ENCODE measurements around the gene TRABD2A.

The TRABD2A gene

GRCh38 chr2:84827978-84828575, 52.8 kb downstream of the TRABD2A start:
- in situ Hi-C loops (cut with MboI; ENCODE audit: low sequenced_read_pairs) = no loop called here

GRCh38 chr2:84823788-84824187, 57.1 kb downstream of the TRABD2A start:
- in situ Hi-C loops (cut with MboI; ENCODE audit: low sequenced_read_pairs) = no loop called here

GRCh38 chr2:84823229-84823628, 57.7 kb downstream of the TRABD2A start:
- in situ Hi-C loops (cut with MboI; ENCODE audit: low sequenced_read_pairs) = no loop called here

- in situ Hi-C loops (cut with MboI; ENCODE audit: low sequenced_read_pairs) = no loop called here
Measured at GRCh38 chr2:84821806-84822205, 59.1 kb downstream of the TRABD2A start.

GRCh38 chr2:84817239-84817655, 63.6 kb downstream of the TRABD2A start:
- in situ Hi-C loops (cut with MboI; ENCODE audit: low sequenced_read_pairs) = no loop called here

- in situ Hi-C loops (cut with MboI; ENCODE audit: low sequenced_read_pairs) = no loop called here
Measured at GRCh38 chr2:84816426-84817026, 64.4 kb downstream of the TRABD2A start.

- in situ Hi-C loops (cut with MboI; ENCODE audit: low sequenced_read_pairs) = no loop called here
Measured at GRCh38 chr2:84815146-84815545, 65.7 kb downstream of the TRABD2A start.

- in situ Hi-C loops (cut with MboI; ENCODE audit: low sequenced_read_pairs) = no loop called here
Measured at GRCh38 chr2:84811839-84812431, 68.9 kb downstream of the TRABD2A start.

GRCh38 chr2:84808279-84808678, 72.6 kb downstream of the TRABD2A start:
- in situ Hi-C loops (cut with MboI; ENCODE audit: low sequenced_read_pairs) = no loop called here

GRCh38 chr2:84807063-84807485, 73.8 kb downstream of the TRABD2A start:
- in situ Hi-C loops (cut with MboI; ENCODE audit: low sequenced_read_pairs) = no loop called here

- in situ Hi-C loops (cut with MboI; ENCODE audit: low sequenced_read_pairs) = no loop called here
Measured at GRCh38 chr2:84805250-84805958, 75.5 kb downstream of the TRABD2A start.

- in situ Hi-C loops (cut with MboI; ENCODE audit: low sequenced_read_pairs) = no loop called here
Measured at GRCh38 chr2:84801811-84802210, 79.1 kb downstream of the TRABD2A start.

GRCh38 chr2:84800194-84800805, 80.6 kb downstream of the TRABD2A start:
- in situ Hi-C loops (cut with MboI; ENCODE audit: low sequenced_read_pairs) = no loop called here

- in situ Hi-C loops (cut with MboI; ENCODE audit: low sequenced_read_pairs) = no loop called here
Measured at GRCh38 chr2:84799772-84800171, 81.1 kb downstream of the TRABD2A start.

GRCh38 chr2:84797271-84797670, 83.6 kb downstream of the TRABD2A start:
- in situ Hi-C loops (cut with MboI; ENCODE audit: low sequenced_read_pairs) = no loop called here

- in situ Hi-C loops (cut with MboI; ENCODE audit: low sequenced_read_pairs) = no loop called here
Measured at GRCh38 chr2:84796798-84797197, 84.1 kb downstream of the TRABD2A start.

GRCh38 chr2:84793641-84794040, 87.2 kb downstream of the TRABD2A start:
- in situ Hi-C loops (cut with MboI; ENCODE audit: low sequenced_read_pairs) = no loop called here

GRCh38 chr2:84792856-84793522, 87.9 kb downstream of the TRABD2A start:
- in situ Hi-C loops (cut with MboI; ENCODE audit: low sequenced_read_pairs) = no loop called here

- in situ Hi-C loops (cut with MboI; ENCODE audit: low sequenced_read_pairs) = no loop called here
Measured at GRCh38 chr2:84788498-84788897, 92.4 kb downstream of the TRABD2A start.

GRCh38 chr2:84788027-84788426, 92.9 kb downstream of the TRABD2A start:
- in situ Hi-C loops (cut with MboI; ENCODE audit: low sequenced_read_pairs) = no loop called here

- in situ Hi-C loops (cut with MboI; ENCODE audit: low sequenced_read_pairs) = no loop called here
Measured at GRCh38 chr2:84786601-84787000, 94.3 kb downstream of the TRABD2A start.
